ENCODE results near the gene CA9.

CA9 gene

DNA sequence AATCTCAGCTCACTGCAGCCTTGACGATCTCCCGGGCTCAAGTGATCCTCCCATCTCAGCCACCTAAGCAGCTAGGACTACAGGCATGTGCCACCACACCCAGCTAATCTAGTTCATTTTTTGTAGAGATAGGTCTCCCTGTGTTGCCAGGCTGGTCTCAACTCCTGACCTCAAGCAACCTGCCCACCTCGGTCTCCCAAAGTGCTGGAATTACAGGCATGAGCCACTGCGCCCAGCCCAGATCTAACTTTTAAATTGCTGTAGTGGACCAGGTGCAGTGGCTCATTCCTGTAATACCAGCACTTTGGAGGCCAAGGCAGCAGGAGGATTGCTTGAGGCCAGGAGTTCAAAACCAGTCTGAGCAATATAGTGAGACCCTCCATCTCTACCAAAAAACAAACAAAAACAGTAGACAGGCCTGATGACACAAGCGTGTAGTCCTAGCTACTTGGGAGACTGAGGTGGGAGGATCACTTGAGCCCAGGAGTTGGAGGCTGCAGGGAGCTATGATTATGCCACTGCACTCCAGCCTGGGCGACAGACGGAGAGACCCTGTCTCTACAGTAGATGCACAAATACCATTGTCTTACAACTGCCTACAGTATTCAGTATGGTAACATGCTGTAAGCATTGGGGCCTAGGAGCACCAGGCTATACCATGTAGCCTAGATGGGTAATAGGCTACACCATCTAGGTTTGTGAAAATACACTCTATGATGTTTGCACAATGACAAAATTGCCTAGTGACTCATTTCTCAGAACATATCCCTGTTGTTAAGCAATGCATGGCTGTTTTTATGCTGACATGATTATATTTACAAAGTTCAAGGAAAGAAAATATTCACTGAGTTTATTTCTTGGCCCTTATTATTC, 21.5 kb upstream of the CA9 start:
- no peak for DNase-seq (ENCODE audit: low spot score)

DNA sequence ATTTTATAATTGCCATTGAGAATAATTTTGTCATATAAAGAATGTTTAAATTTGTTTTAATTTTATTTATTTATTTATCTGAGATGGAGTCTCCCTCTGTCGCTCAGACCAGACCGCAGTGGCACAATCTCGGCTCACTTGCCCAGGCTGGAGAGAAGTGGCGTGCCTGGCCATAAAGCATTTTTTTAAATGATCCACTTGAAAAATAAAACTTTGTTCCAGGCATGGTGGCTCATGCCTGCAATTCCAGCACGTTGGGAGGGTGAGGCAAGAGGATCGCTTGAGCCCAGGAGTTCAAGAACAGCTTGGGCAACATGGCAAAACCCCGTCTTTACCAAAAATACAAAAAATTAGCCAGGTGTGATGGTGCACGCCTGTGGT, 20.9 kb upstream of the CA9 start:
- DNase-seq (ENCODE audit: low spot score), result no peak

- DNase-seq (ENCODE audit: low spot score), result no peak
Measured at GRCh38 chr9:35653611-35654010, 20.1 kb upstream of the CA9 start.

DNA sequence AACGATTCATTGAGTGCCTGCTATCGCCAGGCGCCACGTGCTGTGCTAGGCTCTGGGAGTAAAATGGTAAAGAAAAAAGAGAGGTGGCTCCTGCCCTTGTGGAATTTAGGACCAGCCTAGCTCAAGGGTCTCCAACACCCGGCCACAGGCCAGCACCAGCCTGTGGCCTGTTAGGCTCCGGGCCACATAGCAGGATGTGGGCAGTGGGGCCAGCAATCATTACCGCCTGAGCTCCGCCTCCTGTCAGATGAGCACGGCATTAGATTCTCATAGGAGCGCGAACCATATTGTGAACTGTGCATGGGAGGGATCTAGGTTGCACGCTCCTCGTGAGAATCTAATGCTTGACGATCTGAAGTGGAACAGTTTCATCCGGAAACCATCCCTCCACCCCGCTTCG, 17.4 kb upstream of the CA9 start:
- DNase-seq (ENCODE audit: low spot score), result no peak

DNA sequence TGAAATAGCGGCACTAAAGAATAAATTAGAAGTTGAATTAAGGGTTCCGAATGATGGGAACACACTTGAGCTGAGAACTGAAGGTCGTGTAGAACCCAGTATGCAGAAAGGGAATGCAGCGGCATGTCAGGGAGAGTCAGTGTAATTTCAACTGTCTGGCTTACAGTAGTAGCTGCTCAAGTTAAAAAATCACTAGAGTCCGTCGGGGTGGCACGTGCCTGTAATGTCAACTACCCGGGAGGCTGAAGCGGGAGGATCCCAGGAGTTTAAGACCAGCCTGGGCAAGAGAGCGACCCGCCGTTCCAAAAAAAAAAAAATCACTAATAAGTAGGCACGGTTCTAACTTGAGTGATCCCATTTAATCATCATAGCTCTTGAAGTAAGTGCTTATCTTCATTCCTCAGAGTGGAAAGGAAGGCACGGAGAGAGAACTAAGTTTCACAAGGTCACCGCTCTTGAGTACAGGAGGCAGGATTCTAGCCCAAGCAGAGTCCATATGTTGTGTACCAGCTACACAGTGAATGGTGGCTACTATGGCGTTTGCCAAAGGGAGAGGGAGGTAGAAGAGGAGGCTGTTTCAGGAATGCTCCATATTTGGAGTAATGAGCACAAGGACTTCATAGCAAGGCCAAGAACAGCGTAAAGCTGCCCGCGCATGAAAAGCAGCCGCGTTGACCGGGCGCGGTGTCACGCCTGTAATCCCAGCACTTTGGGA, 16.7 kb upstream of the CA9 start:
- no peak for DNase-seq (ENCODE audit: low spot score)

DNA sequence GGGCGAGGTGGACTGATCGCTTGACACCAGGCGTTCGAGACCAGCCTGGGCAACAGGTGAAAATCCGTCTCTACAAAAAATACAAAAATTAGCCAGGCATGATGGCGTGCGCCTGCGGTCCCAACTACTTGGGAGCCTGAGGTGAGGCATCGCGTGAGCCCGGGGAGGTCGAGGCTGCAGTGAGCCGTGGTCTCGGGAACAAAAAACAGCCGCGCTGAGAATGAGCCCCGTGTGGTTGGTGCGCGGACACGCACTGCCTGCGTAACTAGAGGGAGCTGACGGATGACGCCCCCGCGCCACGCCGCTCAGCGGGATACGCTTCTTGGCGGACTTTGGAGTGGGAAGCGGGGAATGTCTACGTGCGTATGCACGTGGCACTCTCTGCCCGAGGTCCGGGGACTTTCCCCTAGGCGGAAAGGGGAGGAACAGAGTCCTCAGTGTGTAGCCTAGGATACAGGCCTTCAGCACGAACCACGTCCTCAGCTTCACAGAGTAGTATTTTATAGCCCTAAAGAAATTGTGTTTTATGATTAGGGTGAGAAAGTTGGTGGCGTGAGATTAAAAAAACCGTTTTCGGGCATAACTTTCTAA, 16.1 kb upstream of the CA9 start, which contains the start of gene RMRP:
Gene RMRP (minus strand): TSS at position 474 of the 591 bp plus-strand sequence.
- peak; percentile 94 for DNase-seq (ENCODE audit: low spot score)

DNA sequence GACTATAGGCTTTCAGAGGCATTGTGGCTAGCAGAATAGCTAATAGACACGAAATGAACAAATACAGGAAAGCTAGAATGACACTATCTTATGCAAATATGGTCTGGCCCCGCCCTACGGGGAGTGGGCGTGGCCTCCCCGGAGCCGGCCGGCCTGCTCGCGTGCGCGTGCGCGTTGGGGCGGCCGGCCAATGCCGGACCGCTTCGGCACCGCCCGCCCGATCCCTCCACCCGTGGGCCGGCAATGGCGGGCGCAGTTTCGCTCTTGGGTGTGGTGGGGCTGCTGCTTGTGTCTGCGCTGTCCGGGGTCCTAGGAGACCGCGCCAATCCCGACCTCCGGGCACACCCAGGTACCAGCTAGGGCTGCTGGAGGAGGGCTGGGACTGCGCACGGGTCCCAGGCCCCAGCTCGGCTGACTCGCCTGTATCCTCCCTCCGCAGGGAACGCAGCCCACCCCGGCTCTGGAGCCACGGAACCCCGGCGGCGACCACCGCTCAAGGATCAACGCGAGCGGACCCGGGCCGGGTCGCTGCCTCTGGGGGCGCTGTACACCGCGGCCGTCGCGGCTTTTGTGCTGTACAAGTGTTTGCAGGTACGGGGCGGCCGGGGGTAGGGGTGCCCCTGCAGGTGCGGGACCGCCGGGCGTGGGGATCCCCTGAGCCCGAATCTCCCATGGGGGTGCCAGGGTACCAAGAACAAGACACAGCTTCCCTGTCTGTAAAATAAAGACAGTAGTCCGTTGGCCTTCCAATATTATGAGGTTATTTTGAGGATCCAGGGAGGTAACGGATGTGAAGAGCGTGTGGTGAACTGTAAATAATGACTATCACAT, 15.4 kb upstream of the CA9 start, which contains the start of gene CCDC107:
Gene CCDC107 (plus strand): TSS at position 156 of the 831 bp plus-strand sequence. CDS start 88 bp downstream, at position 244.
- DNase-seq (ENCODE audit: low spot score), result peak; percentile 83

GRCh38 chr9:35658968-35659220, 14.8 kb upstream of the CA9 start:
- no peak for DNase-seq (ENCODE audit: low spot score)

- DNase-seq (ENCODE audit: low spot score), result no peak
Measured at GRCh38 chr9:35659340-35659739, 14.4 kb upstream of the CA9 start.

- no peak for DNase-seq (ENCODE audit: low spot score)
Measured at GRCh38 chr9:35660966-35661415, 12.7 kb upstream of the CA9 start.

- no peak for DNase-seq (ENCODE audit: low spot score)
Measured at GRCh38 chr9:35661756-35662350, 11.9 kb upstream of the CA9 start.

DNA sequence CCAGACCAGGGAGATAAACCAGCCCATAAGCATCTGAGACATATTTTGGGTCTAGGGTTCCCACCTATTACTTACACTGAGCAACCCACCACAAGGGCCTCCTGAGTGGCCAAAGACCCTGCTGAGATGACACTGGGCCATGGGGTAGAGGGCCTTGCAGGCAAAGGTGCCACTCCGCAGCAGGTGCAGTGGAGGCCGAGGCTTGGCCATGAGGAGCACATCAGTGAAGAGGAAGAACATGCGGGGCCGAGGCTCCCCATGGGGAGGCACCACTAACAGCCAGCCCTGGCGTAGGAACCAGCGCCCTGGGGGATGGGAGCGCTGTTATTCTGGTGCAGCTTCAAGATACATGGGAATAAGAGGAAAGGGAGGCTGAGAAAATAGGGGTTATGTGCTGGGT, 11.3 kb upstream of the CA9 start:
- DNase-seq (ENCODE audit: low spot score), result no peak

DNA sequence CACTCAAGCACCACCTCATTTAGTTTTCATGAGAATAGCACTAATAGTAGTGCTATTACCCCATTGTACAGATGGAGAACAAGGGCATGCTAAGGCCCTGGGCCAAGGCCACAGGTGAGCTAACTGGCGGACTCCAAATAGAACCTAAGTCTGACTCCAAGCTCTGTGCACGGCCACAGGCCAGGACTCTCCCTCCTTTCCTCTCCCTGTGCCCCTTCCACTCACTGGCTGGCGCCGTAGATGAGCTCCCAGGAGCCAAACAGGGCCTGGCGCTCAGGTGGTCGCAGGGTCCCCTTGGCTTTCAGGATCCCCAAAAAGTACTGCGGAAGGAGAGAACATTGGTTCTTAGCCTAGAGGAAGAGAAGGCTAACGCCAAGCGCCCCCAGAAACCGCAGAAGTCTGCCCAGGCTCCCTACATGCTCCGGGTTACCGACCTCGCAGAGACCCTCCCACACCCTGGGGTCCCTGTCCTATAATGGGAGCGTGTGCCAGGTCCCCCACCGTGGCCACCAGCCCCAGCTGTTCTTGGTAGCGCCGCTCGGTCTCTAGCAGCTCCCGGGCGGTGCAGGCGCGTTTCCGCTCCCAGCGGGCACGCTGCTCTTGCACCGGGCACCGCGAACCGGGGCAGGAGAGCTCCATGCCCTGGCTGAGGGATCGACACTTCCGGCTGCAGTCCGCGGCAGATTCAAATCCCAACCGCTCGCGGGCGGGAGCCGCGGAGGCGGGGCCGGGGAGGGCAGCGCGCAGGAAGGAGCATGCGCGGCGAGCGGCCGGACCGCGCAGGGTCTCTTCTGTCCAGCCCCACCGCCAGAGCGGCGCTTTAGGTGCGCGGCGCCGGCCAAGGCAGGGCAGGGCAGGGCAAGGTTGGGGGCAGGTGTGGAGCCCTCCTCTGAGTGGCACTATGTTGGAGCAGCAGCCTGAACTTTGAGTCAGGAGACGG, 8.9 kb upstream of the CA9 start, which contains the start of gene ARHGEF39:
Gene ARHGEF39 (minus strand): TSS at position 665 of the 940 bp plus-strand sequence. CDS start 26 bp downstream, at position 639.
- peak; percentile 94 for DNase-seq (ENCODE audit: low spot score)

DNA sequence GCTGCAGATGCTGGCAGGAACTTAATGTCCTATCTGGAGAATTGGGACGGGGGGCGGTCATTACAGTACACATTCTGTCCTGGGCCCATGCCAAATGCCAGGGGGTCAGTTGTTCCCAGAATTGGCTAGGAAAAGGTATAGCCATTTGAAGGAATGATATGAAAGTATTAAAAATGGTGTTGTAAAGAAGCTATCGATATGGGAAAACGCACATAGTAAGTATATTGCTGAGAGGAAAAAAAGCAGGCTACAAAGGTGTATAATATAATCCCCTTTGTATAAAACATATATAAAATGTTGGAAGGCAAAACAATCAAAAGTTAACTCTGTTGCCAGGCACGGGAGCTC, 8.3 kb upstream of the CA9 start:
- DNase-seq (ENCODE audit: low spot score), result no peak

- no peak for DNase-seq (ENCODE audit: low spot score)
Measured at GRCh38 chr9:35666045-35666444, 7.7 kb upstream of the CA9 start.

DNA sequence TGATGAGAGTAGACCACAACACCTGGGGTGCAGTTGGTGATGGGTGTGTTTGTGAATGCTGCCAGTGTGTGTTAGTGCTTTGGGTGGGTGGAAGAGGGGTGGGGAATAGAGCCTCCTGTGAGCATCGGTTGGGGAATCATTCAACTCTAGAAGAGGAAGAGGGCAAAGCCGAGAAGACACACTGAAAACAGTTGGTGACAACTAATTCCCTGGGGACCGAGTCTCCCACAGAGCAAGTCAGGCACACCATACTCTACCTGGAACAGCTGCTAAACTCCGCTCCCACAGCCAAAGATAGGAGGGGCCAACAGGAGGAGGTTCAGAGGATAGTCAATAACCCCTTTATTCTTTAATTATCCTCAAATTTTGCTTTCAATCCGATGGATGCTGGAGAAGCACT, 7.2 kb upstream of the CA9 start:
- no peak for DNase-seq (ENCODE audit: low spot score)

GRCh38 chr9:35667939-35668338, 5.8 kb upstream of the CA9 start:
- no peak for DNase-seq (ENCODE audit: low spot score)

- peak; percentile 95 for DNase-seq (ENCODE audit: low spot score)
Measured at GRCh38 chr9:35669331-35670145, 4.2 kb upstream of the CA9 start.

GRCh38 chr9:35674025-35674361, 265 bp downstream of the CA9 start:
- DNase-seq (ENCODE audit: low spot score), result no peak

DNA sequence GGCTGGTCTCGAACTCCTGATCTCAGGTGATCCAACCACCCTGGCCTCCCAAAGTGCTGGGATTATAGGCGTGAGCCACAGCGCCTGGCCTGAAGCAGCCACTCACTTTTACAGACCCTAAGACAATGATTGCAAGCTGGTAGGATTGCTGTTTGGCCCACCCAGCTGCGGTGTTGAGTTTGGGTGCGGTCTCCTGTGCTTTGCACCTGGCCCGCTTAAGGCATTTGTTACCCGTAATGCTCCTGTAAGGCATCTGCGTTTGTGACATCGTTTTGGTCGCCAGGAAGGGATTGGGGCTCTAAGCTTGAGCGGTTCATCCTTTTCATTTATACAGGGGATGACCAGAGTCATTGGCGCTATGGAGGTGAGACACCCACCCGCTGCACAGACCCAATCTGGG, 1.5 kb downstream of the CA9 start:
- DNase-seq (ENCODE audit: low spot score), result no peak

Measured in HuH-7.5 (cell line).